GM10266 (cell line): Measurements from ENCODE around the gene DMAC2L.

Source experiments
- DNase-seq: peaks from one replicate; pipeline ENCODE4 v3.0.0; 2012; ENCODE audit errors: extremely low spot score
- CTCF ChIP-seq: IDR thresholded peaks from 2 replicates; pipeline ENCODE4 v1.5.1; 2012; ENCODE audit warnings: mild to moderate bottlenecking, low read depth; ENCODE audit not compliant: control insufficient read depth, insufficient read depth; ENCODE audit errors: missing control alignments

Gene DMAC2L

GRCh38 chr14:50288146-50288545, 24.0 kb upstream of the DMAC2L start:
- DNase-seq, result no peak
- no peak for TF ChIP-seq CTCF

GRCh38 chr14:50290306-50290705, 21.8 kb upstream of the DMAC2L start:
- no peak for TF ChIP-seq CTCF
- no peak for DNase-seq

- no peak for DNase-seq
- no peak for TF ChIP-seq CTCF
Measured at GRCh38 chr14:50299585-50299984, 12.5 kb upstream of the DMAC2L start.

GRCh38 chr14:50301914-50302313, 10.2 kb upstream of the DMAC2L start:
- no peak for TF ChIP-seq CTCF
- DNase-seq, result no peak

- TF ChIP-seq CTCF, result no peak
- no peak for DNase-seq
Measured at GRCh38 chr14:50303744-50304471, 8.2 kb upstream of the DMAC2L start.

- DNase-seq, result no peak
- TF ChIP-seq CTCF, result no peak
Measured at GRCh38 chr14:50308363-50308915, 3.7 kb upstream of the DMAC2L start.

- TF ChIP-seq CTCF, result no peak
- no peak for DNase-seq
Measured at GRCh38 chr14:50310445-50310844, 1.7 kb upstream of the DMAC2L start.
